GM12801 (cell line): ENCODE data around the gene ACTMAP.

Experiments
- CTCF ChIP-seq: IDR thresholded peaks from one replicate; pipeline ENCODE4 v1.5.1; 2011; ENCODE audit warnings: control low read depth; ENCODE audit not compliant: insufficient read length; ENCODE audit errors: extremely low read depth

Gene ACTMAP

GRCh38 chr19:40777937-40778705 is 27.8 kb upstream of the ACTMAP start, which contains the start of gene RAB4B:
Gene RAB4B, plus strand, starts transcription at chr19:40778247. Its CDS starts 129 bp downstream, at chr19:40778376.
- no peak for TF ChIP-seq CTCF

GRCh38 chr19:40777645-40777936 is 27.3 kb upstream of the ACTMAP start:
- no peak for TF ChIP-seq CTCF

- no peak for TF ChIP-seq CTCF
Observed at GRCh38 chr19:40776932-40777644, 26.8 kb upstream of the ACTMAP start.

- no peak for TF ChIP-seq CTCF
Observed at GRCh38 chr19:40776364-40776763, 26.1 kb upstream of the ACTMAP start.

GRCh38 chr19:40775632-40776022 is 25.4 kb upstream of the ACTMAP start:
- no peak for TF ChIP-seq CTCF

- TF ChIP-seq CTCF: no peak
Observed at GRCh38 chr19:40774916-40775631, 24.8 kb upstream of the ACTMAP start, which contains the start of gene MIA. Gene MIA, plus strand, starts transcription at chr19:40775521. Its CDS starts 22 bp downstream, at chr19:40775543.

GRCh38 chr19:40768869-40769268 is 18.6 kb upstream of the ACTMAP start:
- no peak for TF ChIP-seq CTCF
